ENCODE data around the gene UBE4A. TPM values are rescaled to one million over a fixed set of nuclear protein-coding genes. Genes with fewer than 3 reads are reported as not detected.
"Not testable (repeated sequence)": the region's sequence is repeated elsewhere in the genome, so short reads cannot be mapped to it uniquely, and the experiment has no call there.

UBE4A gene
- total RNA-seq, 1 experiment from 2014 or later, result 30.8 TPM

DNA sequence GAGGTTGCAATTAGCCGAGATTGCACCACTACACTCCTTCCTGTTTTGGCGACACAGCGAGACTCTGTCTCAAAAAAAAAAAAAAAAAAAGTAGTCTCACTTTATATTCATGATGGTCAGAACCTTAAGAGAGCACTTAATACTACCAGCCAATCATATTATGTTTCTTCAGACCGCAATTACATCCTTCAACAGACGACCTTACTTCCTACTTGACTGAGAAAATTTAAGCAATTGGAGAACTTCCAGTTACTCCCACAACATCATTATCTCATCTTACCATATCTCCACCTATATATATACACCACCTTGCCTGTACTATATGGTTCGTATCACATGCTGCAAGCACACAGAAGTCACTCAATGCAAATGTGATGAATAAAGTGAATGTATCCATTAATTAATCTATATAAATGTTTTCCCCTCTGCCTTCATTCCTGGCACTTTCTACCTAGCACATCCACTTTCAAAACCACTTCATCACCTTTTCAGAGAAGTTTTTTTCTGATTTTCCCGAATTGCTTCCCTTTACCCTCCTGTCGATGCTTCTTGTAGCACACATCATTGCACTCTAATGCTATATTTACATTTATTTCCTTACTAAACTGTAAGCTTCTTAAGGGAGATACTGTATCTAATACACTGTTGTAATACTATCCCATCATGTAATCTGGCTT lies 55.8 kb downstream of the UBE4A start:
- Mint-ChIP-seq H3K27ac (ENCODE audit: unreplicated experiment) (no peak overlapping the region), H3K9me3 (ENCODE audit: low read depth, unreplicated experiment) (no peaks in the 10 kb centered on the region), H3K4me3 (ENCODE audit: low read depth, unreplicated experiment) (no peak overlapping the region), H3K36me3 (ENCODE audit: insufficient read depth, unreplicated experiment) (peaks cover 8% of the 10 kb centered on the region), H3K27me3 (ENCODE audit: unreplicated experiment) (no peaks in the 10 kb centered on the region), H3K4me1 (ENCODE audit: low read depth, unreplicated experiment) (peaks cover 20% of the 10 kb centered on the region)
- intact Hi-C loops (cut with micrococcal nuclease; ENCODE audit: unreplicated experiment), result no loop called here
- CTCF ChIA-PET, result no interaction called here
- TF ChIP-seq, protein P1, sequence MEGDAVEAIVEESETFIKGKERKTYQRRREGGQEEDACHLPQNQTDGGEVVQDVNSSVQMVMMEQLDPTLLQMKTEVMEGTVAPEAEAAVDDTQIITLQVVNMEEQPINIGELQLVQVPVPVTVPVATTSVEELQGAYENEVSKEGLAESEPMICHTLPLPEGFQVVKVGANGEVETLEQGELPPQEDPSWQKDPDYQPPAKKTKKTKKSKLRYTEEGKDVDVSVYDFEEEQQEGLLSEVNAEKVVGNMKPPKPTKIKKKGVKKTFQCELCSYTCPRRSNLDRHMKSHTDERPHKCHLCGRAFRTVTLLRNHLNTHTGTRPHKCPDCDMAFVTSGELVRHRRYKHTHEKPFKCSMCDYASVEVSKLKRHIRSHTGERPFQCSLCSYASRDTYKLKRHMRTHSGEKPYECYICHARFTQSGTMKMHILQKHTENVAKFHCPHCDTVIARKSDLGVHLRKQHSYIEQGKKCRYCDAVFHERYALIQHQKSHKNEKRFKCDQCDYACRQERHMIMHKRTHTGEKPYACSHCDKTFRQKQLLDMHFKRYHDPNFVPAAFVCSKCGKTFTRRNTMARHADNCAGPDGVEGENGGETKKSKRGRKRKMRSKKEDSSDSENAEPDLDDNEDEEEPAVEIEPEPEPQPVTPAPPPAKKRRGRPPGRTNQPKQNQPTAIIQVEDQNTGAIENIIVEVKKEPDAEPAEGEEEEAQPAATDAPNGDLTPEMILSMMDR (IDR thresholded peaks at IDR 0.05; ENCODE audit: unreplicated experiment), result no peak
- no peak for DNase-seq
- BruUV-seq (replicated peaks), result no TSS peak

DNA sequence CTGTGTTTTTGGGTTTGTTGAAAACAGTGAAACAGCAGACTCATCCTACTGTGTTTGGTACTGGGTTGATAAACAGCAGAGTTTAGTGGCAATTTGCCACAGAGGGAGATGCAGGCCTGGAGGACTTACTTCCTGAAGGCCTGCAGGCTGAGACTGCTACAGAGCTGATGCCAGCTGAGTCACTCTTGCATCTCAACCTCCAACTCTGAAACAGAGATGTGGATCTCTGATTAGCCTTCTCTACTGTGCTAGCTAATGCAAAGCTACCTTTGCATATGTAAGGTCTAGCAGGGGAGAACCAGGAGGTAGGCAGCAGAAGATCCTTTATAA lies 56.3 kb downstream of the UBE4A start:
- H3K27ac Mint-ChIP-seq (ENCODE audit: unreplicated experiment), result no peak overlapping the region
- peaks cover 20% of the 10 kb centered on the region for H3K4me1 Mint-ChIP-seq (ENCODE audit: low read depth, unreplicated experiment)
- peaks cover 6% of the 10 kb centered on the region for H3K36me3 Mint-ChIP-seq (ENCODE audit: insufficient read depth, unreplicated experiment)
- no peaks in the 10 kb centered on the region for H3K9me3 Mint-ChIP-seq (ENCODE audit: low read depth, unreplicated experiment)
- peak; percentile 49 for DNase-seq
- H3K27me3 Mint-ChIP-seq (ENCODE audit: unreplicated experiment), result no peaks in the 10 kb centered on the region
- CTCF ChIA-PET, result no interaction called here
- intact Hi-C loops (cut with micrococcal nuclease; ENCODE audit: unreplicated experiment), result no loop called here
- TF ChIP-seq, protein P1 (IDR thresholded peaks at IDR 0.05; ENCODE audit: unreplicated experiment), result no peak
- BruUV-seq (replicated peaks), result no TSS peak
- no peak overlapping the region for H3K4me3 Mint-ChIP-seq (ENCODE audit: low read depth, unreplicated experiment)

DNA sequence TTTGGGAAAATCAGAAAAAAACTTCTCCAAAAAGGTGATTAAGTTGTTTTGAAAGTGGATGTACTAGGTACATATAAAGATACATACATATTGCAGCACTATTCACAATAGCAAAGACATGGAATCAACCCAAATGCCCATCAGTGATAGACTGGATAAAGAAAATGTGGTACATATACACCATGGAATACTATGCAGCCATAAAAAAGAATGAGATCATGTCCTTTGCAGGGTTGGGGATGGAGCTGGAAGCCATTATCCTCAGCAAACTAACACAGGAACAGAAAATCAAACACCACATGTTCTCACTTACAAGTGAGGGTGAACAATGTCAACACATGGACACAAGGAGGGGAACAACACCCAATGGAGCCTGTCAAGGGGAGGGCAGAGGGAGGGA lies 57.5 kb downstream of the UBE4A start:
- CTCF ChIA-PET, result interaction anchor here (0.6 kb wide), 1 partner anchor 131 kb away, joined by 5 read pairs; no protein-coding TSS in a partner anchor
- DNase-seq; H3K9me3 Mint-ChIP-seq (ENCODE audit: low read depth, unreplicated experiment); H3K4me3 Mint-ChIP-seq (ENCODE audit: low read depth, unreplicated experiment); H3K27ac Mint-ChIP-seq (ENCODE audit: unreplicated experiment); H3K36me3 Mint-ChIP-seq (ENCODE audit: insufficient read depth, unreplicated experiment); H3K27me3 Mint-ChIP-seq (ENCODE audit: unreplicated experiment); BruUV-seq (replicated peaks); intact Hi-C loops (cut with micrococcal nuclease; ENCODE audit: unreplicated experiment): not testable (repeated sequence)
- H3K4me1 Mint-ChIP-seq (ENCODE audit: low read depth, unreplicated experiment), result peaks cover 27% of the 10 kb centered on the region

DNA sequence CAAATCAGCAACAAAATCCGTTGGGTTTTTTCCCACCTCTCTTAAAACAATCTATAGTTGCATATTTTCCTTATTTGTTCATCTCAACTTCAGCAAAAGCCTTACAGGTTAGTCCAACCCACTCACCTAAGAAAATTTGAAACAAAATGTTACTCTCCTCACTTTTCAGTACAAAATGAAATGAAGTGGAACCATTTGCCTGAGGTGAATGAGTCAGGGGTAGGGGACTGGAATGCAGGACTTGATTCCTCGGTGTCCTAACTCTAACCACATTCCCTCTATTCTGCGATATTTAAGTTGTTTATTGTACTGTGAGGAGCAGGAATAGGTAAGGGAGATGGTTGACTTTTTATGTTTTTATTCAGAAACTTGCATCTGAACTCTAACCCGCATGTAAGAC lies 58.4 kb downstream of the UBE4A start:
- intact Hi-C loops (cut with micrococcal nuclease; ENCODE audit: unreplicated experiment), result no loop called here
- peak overlapping the region; percentile 15 for H3K27ac Mint-ChIP-seq (ENCODE audit: unreplicated experiment)
- DNase-seq, result no peak
- CTCF ChIA-PET, result interaction anchor here (0.5 kb wide), 1 partner anchor 280 kb away, joined by 3 read pairs; no protein-coding TSS in a partner anchor
- no peaks in the 10 kb centered on the region for H3K9me3 Mint-ChIP-seq (ENCODE audit: low read depth, unreplicated experiment)
- H3K27me3 Mint-ChIP-seq (ENCODE audit: unreplicated experiment), result no peaks in the 10 kb centered on the region
- TF ChIP-seq, protein P1 (IDR thresholded peaks at IDR 0.05; ENCODE audit: unreplicated experiment), result no peak
- BruUV-seq (replicated peaks), result no TSS peak
- H3K36me3 Mint-ChIP-seq (ENCODE audit: insufficient read depth, unreplicated experiment), result no peaks in the 10 kb centered on the region
- H3K4me3 Mint-ChIP-seq (ENCODE audit: low read depth, unreplicated experiment), result peak overlapping the region; percentile 43
- peaks cover 27% of the 10 kb centered on the region for H3K4me1 Mint-ChIP-seq (ENCODE audit: low read depth, unreplicated experiment)

DNA sequence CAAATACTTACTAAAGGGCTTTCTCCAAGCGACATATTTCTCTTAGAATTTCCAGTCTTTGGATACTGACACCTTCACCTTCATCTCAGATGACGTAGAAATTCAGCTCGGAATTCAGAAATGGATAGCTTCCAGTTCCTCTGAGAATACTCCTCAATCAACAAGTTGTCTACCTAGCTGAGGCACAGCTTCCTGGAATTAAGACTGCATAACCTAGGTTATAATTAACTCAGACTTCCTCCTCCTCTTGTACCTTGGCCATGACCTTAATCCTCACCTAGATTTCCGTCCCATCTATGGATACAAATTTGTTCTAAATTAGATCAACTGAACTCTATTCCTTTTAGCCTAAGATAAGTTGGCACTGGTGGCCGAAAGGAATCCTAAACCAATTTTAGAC lies 59.4 kb downstream of the UBE4A start:
- intact Hi-C loops (cut with micrococcal nuclease; ENCODE audit: unreplicated experiment), result no loop called here
- Mint-ChIP-seq H3K4me3 (ENCODE audit: low read depth, unreplicated experiment) (peak overlapping the region; percentile 38), H3K36me3 (ENCODE audit: insufficient read depth, unreplicated experiment) (peaks cover 3% of the 10 kb centered on the region), H3K27me3 (ENCODE audit: unreplicated experiment) (no peaks in the 10 kb centered on the region), H3K4me1 (ENCODE audit: low read depth, unreplicated experiment) (peaks cover 29% of the 10 kb centered on the region), H3K9me3 (ENCODE audit: low read depth, unreplicated experiment) (no peaks in the 10 kb centered on the region), H3K27ac (ENCODE audit: unreplicated experiment) (peak overlapping the region; percentile 59)
- TF ChIP-seq, protein P1 (IDR thresholded peaks at IDR 0.05; ENCODE audit: unreplicated experiment), result no peak
- BruUV-seq (replicated peaks), result no TSS peak
- CTCF ChIA-PET, result no interaction called here
- DNase-seq, result no peak

All from Calu3 (cell line).